HG03039 (cell line): Measurements from ENCODE around the gene CDKN1A.
"Not testable (repeated sequence)": the region's sequence is repeated elsewhere in the genome, so short reads cannot be mapped to it uniquely, and the experiment has no call there.

Source experiments
- ATAC-seq: cut with Tn5 transposase; IDR thresholded peaks from one replicate; pipeline ENCODE4 v1.9.1; 2021; ENCODE audit warnings: mild to moderate bottlenecking, moderate library complexity; ENCODE audit not compliant: unreplicated experiment

The CDKN1A gene

DNA sequence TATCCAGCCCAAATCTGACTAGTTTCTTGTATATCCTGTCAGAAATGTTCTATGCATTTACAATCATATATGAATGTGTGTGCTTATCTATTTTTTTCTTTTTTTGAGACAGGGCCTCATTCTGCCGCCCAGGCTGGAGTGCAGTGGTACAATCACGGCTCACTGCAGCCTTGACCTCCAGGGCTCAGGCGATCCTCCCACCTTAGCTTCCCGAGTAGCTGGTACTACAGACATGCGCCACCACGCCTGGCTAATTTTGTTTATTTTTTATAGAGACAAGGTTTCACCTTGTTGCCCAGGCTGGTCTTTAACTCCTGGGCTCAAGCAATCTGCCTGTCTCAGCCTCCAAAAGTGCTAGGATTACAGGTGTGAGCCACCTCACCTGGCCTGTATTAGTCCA lies 16.1 kb downstream of the CDKN1A start:
- no peak for ATAC-seq

DNA sequence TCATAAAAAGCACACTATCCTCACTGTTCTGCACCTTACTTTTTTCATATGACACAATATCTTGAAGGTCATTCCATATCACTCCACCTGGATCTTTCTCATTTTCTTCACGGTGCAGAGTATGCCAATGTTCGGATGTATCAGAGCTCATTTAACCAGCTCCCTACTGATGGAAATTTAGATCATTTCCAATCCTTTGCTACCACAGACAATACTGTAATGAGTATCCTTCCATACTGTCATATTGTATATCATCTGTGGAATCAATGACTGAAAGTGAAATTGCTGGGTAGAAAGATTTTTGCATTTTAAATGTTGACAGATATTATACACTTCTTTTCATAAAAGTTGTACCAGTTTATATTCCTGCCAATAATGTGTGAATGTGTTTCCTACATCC lies 16.9 kb downstream of the CDKN1A start:
- ATAC-seq: no peak

DNA sequence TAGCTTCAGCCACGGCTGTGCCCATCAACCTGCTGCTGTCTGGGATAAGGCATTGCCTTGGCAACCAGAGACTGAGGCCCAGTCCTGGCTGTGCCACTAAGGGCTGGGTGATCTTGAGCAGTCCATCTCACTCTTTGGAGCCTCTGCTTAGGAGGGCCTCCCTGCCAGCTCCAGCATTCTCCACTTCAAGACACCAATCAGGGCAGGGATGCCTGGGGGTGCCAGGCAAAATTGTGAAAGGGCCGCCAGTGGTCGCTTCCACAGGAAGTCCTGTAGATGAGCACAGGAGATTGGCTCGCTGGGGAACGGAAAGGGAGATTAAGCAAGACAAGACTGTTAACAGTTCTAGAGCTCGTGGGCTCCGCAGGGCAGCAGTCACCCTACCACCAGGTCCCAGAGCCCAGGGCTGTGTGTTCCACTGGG lies 19.0 kb downstream of the CDKN1A start, which contains the start of gene RAB44:
TSS of gene RAB44 (plus strand) at position 346 of the 423 bp plus-strand sequence. CDS start 6,410 bp downstream, outside the sequence.
- ATAC-seq: no peak

DNA sequence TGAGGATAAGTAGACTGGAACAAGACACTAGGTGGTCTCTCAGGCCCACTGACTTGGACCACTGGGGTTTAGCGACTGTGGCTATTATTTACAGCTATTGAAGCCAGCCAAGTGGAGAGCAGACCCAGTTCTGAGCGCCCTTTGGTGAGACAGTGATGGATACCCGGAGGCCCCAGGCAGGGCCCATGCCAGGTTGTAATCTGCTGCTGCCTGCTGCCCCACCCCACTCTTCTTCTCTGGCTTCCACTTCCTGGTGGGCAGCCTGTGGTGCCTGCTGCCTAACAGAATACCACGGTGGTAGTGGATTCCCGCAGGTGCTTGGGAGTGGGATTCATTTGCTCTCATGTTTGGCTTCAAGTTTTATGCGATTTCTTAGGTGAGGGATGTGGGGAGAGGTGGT lies 19.7 kb downstream of the CDKN1A start:
- ATAC-seq: no peak

DNA sequence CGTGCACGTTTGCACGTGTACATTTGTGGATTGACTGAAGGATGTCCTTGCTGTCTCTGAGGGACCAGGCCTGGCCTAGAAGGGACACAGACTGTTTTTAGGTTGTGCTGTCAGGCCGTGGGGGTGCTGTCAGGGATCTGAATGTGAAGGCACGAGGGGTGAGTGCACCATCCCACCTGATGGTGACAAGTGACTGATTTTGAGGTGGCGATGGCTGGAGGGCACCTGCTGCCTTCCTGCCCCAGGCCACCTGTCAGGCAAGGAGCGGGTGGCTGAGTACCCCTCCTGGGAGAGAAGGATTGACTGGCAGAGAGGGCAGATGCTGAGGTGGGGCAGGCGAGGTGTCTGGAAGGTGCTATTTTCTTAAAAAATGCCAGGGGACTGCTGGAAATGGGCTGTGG lies 20.4 kb downstream of the CDKN1A start:
- ATAC-seq: no peak

DNA sequence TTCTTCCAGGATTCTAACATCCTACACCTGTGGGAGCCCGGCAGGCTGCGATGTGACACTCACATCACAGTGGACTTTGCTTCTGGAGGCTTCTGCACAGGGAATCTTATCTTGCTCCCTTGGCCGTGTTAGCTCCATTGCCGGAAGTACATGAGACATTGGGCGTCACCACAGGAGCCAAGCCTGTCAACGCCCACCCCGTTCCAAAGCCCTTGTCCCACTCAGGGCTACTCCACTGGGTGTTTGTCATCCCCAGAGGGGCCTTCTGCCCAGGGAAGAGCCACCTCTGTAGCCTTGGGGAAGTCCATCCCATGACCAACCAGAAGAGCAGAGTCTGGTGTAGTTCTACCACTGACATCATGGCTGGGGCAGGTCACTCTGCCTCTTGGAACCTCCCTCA lies 20.8 kb downstream of the CDKN1A start:
- no peak for ATAC-seq

DNA sequence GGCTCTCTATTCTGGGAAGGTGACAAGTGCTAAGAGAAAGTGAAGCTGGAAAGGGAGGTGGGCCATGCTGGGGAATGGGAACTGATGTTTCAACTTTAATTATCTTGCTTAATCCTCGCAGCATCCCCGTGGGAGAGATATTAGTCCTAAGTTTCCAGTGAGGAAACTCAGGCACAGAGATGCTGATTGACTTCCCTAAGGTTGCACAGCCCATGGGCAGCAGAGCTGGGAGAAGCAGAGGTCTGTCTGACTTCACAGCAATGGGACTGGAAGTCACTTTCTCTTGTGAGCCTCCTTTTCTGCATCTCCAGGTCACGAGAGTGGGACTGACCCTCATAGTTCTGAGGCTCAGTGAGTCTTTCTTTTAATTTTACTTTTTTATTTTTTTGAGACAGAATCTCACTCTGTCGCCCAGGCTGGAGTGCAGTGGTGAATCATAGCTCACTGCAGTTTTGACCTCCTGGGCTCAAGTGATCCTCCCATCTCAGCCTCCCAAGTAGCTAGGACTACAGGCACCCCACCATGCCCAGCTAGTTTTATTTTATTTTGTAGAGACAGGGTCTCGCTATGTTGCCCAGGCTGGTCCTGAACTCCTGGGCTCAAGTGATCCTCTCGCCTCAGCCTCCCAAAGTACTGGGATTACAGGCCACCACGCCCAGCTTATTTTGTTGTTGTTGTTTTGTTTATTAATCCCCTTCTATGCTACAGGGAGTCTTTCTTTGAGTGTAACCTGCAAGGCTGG lies 21.7 kb downstream of the CDKN1A start:
- ATAC-seq: no peak

DNA sequence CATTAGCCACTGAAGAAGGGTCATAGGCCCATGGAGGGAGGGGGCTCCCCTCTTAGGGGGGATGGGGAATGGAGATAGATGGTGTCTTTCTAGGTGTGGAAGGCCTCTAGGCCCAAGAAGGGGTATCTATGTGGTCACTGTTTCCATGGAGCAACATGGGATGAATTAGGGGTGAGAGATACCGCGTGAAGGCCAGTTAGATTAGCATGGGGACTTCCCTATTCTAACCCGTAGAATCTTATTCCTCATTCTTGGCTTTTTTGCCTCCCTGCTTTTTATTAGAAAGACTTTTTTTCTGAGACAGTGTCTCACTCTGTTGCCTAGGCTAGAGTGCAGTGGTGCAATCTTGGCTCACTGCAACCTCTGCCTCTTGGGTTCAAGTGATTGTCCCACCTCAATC lies 22.3 kb downstream of the CDKN1A start:
- ATAC-seq: no peak

DNA sequence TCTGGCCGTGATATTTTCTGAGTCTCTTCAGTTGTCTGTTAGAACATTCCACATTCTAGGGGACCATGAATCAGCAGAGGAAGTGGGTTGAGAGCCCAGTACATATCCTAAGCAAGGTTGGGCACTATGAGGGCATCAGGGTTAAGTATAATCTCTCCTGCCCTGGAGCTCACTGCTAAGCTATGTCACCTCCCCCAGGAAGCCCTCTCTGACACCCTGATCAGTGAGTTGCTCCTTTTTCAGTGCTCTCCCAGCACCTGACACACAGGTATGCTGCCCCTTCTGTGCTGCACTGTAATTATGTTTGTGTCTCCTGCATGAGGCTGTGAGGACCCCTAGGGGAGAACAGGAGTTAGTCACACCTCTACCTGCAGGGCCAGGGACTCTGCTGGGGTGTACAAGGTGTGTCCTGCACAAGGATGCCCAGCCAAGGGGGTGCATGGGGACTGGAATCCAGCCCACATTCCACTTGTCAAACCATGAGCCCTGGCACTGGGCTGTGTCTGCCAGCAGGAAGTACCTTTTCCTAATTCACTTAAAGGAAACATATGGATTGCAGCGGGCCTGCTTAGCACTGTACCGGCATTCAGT lies 23.0 kb downstream of the CDKN1A start:
- no peak for ATAC-seq

DNA sequence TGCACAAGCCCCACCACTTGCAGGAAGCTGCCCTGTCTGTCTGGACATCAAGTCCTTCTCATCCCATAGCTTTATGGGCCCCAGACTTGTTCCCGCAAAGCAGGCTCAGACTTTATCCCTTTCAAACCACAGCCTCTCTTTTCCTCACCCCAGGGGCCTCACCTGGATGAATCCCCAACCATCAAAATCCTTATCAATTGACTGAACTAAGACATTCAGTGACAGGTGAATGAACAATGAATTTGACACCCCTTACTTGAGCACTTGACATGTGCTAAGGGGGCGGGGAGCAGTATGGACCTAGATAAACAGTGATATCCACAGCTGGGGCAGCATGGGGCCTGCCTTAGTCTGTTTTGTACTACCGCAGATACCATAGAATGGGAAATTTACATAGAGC lies 24.1 kb downstream of the CDKN1A start:
- no peak for ATAC-seq

DNA sequence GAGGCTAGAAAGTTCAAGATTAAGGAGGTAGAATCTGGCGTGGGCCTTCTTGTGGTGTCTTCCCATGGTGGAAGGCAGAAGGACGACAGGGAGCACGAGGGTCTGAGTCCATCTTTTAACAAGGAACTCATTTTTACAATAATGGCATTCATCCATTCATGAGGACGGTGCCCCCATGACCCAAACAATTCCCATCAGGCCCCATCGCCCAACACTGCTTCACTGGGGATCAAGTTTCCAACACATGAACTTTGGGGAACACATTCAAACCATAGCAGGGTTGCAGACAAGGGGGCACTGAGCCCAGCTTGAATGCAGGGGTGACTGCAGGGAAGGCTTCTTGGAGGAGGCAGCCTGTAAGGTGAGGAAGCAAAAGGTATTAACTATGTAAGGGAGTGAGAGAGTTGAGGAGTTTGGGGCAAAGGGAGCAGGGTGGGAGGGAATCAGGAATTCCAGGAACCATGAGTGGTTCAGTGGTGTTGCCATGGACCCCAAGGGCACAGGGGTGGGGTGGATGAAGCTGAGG lies 24.6 kb downstream of the CDKN1A start:
- ATAC-seq: no peak

DNA sequence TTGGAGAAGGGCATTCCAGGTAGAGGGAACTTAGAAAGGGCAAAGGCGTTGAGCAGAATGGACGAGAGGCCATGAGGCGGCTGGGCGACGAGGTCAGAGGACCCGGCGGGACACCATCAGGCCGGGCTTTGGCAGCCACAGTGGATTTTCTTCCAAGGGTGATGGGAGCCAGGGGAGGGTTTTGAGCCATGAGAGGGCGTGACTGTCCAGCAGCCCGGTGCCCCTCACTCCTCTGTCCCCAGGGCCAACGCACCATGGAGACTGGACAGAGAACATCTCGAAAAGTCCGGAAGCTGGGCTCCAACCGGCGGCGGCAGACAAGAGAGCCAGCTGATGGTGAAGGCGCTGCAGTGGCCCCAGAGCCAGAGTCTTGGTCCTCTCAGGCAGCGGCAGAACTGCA lies 25.5 kb downstream of the CDKN1A start:
- no peak for ATAC-seq

DNA sequence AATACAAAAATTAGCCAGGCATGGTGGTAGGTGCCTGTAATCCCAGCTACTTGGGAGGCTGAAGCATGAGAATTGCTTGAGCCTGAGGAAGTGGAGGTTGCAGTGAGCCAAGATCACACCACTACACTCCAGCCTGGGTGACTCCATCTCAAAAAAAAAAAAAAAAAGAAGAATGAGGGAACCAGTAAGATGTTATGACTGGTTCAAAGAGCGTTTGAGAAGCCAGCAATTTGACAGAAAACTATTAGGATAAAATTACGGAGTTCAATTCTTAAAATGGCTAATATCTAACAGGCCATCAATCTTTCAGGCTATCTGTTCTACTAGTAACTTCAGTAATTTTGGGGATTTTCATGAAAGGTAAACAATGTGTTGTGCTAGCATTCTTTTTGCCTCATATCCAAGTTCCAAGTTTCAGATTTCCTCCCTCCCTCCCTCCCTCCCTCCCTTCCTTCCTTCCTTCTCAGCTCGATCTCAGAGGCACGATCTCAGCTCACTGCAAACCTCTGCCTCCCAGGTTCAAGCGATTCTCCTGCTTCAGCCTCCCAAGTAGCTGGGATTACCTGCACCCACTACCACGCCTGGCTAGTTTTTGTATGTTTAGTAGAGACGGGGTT lies 26.6 kb downstream of the CDKN1A start:
- ATAC-seq: not testable (repeated sequence)

DNA sequence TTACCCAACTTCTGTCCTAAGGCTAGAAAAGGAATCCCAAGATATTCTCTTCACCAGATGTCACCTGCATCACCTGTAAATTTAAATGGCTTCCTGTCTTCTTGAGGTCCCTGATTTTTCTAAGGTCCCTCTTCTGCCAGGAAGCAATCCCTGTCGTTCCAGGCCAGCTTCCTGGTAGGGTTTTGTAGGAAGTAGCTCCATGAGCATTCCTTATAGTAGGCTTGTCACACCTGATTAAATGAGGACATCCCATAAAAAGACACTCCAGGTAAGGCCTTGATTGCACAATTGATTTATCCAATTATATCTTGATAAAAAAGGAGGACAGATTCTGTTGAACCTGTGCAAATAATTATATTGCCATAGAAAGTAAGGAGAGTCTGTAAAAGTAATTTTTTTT lies 27.8 kb downstream of the CDKN1A start:
- no peak for ATAC-seq

DNA sequence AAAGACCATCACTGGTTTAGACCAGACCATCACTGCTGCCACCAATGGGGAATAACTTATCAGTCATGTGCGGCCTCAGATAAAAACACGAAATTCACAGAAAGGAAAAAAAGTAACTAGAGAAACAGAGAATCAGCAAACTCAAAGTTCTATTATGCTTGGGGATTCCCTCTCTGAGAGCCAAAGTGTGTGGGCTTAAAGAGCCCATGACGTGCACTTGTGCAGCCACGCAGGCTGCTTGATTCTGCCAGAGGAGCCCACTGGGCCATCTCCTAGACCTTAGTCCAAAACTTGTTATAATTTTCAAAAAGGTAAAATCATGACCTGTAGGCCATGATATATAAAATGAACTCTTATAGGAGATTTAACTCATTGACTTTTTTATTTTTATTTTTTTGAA lies 34.3 kb downstream of the CDKN1A start:
- ATAC-seq: no peak

DNA sequence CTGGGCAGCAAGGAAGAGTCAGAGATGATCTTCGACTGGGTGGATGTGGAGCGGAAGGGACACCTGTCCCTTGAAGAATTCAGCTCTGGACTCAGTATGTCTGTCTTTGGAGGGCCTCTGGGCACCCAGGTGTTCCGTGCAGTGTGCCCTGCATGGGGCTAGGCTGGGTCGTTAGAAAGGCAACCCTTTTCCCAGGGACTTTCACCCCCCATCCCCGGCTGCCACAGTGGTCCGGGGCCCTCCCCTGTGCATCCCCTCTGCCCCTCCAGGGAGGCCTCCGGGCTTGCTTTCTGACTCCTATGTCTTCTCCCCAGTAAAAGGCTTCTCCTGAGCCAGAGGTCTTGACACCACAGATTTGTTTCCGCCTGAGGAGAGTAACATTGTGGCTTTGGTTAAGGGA lies 35.3 kb downstream of the CDKN1A start:
- no peak for ATAC-seq

DNA sequence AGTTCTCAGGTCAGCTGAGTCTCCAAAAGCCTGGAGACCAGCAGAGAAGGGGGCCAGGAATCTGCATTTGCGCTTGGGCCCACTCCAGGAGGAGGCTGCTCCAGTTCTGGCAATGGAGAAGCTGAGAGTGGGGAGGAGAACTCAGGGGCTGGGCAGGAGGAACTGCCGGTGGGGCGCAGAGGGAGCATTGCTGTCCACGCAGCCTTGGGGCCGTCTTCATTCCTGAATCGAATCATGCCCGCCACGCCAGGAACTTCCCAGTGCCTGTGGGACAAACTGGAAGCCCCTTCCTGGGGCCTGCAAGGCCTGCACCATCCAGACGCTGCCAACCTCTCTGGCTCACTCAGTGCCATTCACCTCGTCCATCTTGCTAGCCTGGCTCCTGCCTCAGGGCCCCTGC lies 36.0 kb downstream of the CDKN1A start:
- no peak for ATAC-seq

DNA sequence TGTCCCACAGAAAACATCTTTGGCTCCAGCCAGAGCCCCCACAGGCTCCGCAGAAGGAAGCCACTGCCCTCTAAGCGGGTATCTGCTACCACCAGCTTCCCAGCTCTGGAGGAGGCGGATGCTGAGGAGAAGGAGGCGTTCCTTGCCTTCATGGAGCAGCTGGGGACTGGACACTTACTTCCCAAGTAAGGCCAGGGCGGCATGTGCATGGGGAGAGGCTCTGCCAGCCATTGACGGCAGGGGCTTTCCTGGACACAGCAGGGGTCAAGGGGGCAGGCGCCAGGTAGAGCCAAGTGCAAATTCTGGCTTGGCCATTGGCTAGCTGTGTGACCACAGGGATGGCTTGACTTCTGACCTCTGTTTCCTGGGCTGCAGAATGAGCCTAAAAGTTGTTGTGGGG lies 37.0 kb downstream of the CDKN1A start:
- no peak for ATAC-seq

DNA sequence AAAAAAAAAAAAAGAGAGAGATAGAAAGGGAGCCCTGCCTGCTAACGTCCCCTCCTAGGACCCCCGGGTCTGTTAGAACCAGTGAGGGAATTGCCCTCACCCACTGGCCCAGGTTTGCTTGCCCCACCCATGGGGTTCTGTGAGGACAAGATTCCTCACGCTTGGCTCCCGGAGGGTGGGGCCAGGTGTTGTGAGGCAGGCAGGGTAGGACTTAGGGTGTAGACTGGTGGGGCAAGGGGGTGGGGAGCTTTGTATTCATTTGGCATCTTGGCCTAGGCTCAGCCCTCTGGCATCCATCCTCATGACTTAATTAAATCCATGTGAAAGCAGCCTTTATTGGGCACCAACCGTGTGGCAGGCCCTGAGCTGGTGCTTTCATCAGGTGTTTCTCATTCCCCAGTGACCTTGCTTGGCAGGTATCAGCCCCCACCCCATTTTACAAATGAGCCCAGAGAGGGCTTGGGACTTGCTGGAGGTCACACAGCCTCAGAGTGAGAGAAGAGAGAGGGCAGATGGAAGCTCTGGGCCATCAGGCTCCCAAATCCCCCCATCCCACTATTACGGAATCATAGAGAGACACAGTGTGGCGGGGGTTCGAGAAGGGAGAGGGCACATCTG lies 38.1 kb downstream of the CDKN1A start:
- no peak for ATAC-seq

DNA sequence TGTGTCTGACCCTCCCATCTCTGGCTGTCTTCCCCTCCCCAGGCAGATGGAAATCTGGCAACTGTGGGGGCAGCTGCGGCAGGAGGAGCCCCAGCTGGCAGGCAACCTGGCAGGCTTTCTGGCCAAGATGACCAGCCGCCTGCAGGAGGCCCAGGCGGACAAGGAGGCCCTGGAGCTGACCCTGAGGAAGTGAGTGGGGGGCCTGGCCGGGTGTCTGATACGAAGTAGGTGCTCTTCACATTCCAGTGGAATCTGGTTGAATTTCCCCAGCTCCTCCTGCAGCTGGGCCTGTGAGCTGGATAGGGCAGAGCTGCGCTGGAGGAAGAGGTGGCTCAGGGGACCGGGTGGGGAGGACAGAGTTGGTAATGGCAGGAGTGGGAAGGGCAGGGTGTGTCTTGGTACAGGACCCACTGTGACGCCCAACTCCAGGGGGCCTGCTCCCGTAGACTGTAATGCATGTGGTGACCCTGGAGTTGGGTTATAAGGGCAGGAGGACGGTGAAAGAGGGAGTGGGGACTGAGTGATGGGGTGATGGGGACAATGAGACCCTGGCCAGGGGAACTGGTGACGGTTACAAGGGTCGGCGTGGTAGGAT lies 38.8 kb downstream of the CDKN1A start:
- ATAC-seq: no peak

DNA sequence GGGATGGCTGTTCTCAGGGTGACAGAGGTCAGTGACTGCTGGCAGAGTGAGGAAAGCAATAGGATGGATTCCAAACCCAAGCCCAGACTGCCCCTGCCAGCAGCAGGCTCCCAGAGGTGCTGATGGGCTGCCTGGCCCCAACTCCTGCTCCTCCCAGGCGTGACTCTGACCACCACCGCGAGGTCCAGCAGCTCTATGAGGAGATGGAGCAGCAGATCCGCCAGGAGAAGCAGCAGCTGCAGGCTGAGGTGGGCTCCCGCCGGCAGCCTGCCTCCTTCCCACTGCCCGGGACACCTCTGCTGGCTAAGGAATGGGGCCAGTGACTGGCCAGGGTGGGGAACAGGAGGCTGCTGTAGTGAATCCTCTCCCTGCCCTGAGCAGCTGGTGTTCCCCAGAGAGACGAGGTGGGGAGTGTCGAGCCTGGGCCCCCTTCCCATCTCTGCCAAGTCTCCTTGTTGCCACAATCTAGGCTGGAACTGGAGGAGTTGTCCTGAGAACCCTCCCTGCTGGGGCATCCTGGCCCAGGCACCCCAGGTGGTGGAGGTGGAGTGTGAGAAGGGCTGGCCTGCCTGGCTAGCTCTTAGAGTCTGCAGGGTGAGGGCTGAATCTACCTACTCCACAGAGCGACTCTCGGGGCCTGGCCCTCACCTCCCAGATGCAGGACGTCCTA lies 39.5 kb downstream of the CDKN1A start:
- ATAC-seq: no peak
